Activated CD4-positive, alpha-beta T cell treated with anti-CD3 and anti-CD28 coated beads, Interleukin-2, amount 50 U/mL, for 48 hours (primary cell): ENCODE data around the gene TAPBPL.
A peak's percentile ranks its signal among the peaks of the same experiment; 100 is the strongest.
"Not testable (repeated sequence)": the region's sequence is repeated elsewhere in the genome, so short reads cannot be mapped to it uniquely, and the experiment has no call there.

Experiments used
- DNase-seq, 2 experiments: peaks; one replicate each; pipeline ENCODE4 v3.0.0-alpha.2; 2020

TAPBPL gene

GRCh38 chr12:6492838-6493496 is 41.1 kb downstream of the TAPBPL start, which contains the start of gene MRPL51:
Gene MRPL51, minus strand, starts transcription at chr12:6493262. Its CDS starts 126 bp downstream, at chr12:6493136.
- peak; percentile 99 for DNase-seq

- peak; percentile 93 to 96 for DNase-seq
Observed at GRCh38 chr12:6493497-6494257, 41.8 kb downstream of the TAPBPL start, which contains the start of gene NCAPD2. Gene NCAPD2, plus strand, starts transcription at chr12:6494102. Its CDS starts 997 bp downstream, at chr12:6495099.

GRCh38 chr12:6494258-6494743 is 42.5 kb downstream of the TAPBPL start:
- DNase-seq, result peak in 1 of 2 experiments; percentile 16

DNA sequence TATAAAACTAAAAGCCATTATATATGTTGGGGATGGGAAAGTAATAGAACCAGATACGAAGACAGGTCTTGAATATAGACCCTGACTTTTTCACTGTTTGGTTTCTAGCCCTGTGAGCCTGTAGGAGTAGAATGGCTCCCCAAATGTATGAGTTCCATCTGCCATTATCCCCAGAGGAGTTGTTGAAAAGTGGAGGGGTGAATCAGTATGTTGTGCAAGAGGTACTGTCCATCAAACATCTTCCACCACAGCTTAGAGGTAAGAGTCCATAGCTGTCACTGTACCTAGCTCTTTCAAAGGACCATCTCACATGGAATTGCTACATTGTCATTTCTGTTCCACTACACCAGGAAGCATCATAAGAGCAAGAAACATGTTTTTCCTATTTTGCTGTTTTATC is 43.1 kb downstream of the TAPBPL start:
- DNase-seq, result no peak

- not testable (repeated sequence) for DNase-seq
Observed at GRCh38 chr12:6497291-6497690, 45.4 kb downstream of the TAPBPL start.

GRCh38 chr12:6500466-6500865 is 48.6 kb downstream of the TAPBPL start:
- DNase-seq, result no peak

DNA sequence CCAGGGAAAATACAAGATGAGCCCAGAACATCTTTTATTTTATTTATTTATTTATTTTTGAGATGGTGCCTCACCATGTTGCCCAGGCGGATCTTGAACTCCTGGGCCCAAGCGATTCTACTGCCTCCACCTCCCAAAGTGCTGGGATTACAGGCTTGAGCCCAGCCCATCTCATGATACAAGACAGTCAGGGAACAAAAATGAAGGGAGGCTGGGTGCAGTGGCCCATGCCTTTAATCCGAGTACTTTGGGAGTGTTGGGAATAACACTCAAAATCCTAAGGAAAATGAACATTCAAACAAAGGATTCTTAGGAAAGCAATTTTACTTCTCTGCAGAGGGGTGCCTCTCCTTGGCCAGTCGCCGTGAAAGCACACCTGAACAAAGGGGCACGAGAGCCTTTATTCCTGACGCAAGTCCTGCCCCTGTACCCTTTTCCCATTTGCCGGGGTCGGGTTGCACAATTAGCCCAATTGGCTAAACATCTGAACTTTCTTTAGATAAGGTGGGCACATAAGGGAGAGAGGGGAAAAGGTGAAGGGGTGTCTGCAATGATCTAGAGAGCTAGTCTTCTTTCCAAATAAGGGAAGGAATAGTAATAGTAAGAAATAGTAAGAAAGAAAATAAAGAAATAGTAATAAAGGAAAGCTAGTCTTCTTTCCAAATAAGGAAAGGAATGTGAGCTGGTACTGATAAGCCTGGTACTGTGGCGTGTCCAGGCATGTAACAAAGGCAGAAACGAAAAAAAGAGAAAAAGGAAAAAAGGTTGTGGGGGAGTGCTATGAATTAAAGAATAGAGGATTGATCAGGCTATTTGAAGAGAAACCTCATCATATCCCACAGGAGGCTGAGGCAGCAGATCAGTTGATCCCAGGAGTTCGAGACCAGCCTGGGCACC is 55.5 kb downstream of the TAPBPL start:
- DNase-seq, result no peak

GRCh38 chr12:6508087-6508486 is 56.2 kb downstream of the TAPBPL start:
- no peak for DNase-seq
